HEK293 (cell line): ENCODE data around the gene MED13L.

Experiments used
- CTCF ChIA-PET: fragments of 350-600 bp; formaldehyde crosslinking; extraction: SDS; loops from one replicate; lab custom pipeline; 2021; ENCODE audit warnings: antibody characterized with exemption; lab: Yijun Ruan, JAX
- POLR2A ChIA-PET: fragments of 300-600 bp; formaldehyde crosslinking; extraction: SDS; loops from one replicate; lab custom pipeline; 2020; ENCODE audit warnings: antibody characterized with exemption, inconsistent platforms; lab: Yijun Ruan, JAX
- H3K27ac ChIP-seq: fragments of 200-500 bp; sonication (Bioruptor generic); 2 replicates; pipeline ENCODE4 v1.5.1; 2014; ENCODE audit warnings: low read depth, low read length, control low read depth, inconsistent platforms; ENCODE audit errors: extremely low read depth
- H3K36me3 ChIP-seq, 2 experiments: fragments of 200-500 bp in 1 of 2; sonication (Bioruptor generic) in 1 of 2; 1 replicate in 1 of 2; 2 replicates in 1 of 2; pipeline ENCODE4 v1.5.1; 2014 to 2017; ENCODE audit warnings: inconsistent platforms in 2 of 2, low read length in 2 of 2; ENCODE audit not compliant: control insufficient read depth in 2 of 2, insufficient read depth in 1 of 2
- H3K4me1 ChIP-seq: fragments of 200-500 bp; sonication (Bioruptor generic); 2 replicates; pipeline ENCODE4 v1.5.1; 2014; ENCODE audit warnings: mild to moderate bottlenecking, low read length, inconsistent platforms; ENCODE audit not compliant: control insufficient read depth, insufficient read depth
- H3K4me3 ChIP-seq: 2 replicates; pipeline ENCODE4 v1.5.1; 2011; ENCODE audit warnings: low read depth, mild to moderate bottlenecking, control low read depth, low read length, moderate library complexity
- H3K9me3 ChIP-seq: fragments of 200-500 bp; sonication (Bioruptor generic); 2 replicates; pipeline ENCODE4 v1.5.1; 2014; ENCODE audit warnings: low read depth, low read length, inconsistent platforms; ENCODE audit not compliant: control insufficient read depth, insufficient read depth
- CTCF ChIP-seq: fragments of 450-650 bp; formaldehyde crosslinking; IDR thresholded peaks from 2 replicates; pipeline ENCODE4 v1.5.1; 2016; ENCODE audit warnings: missing biosample characterization, missing genetic modification characterization
- KLF17 ChIP-seq: fragments of 450-650 bp; formaldehyde crosslinking; IDR thresholded peaks from 2 replicates; pipeline ENCODE4 v1.5.1; 2016; ENCODE audit warnings: missing biosample characterization, missing genetic modification characterization
- KLF9 ChIP-seq: fragments of 450-650 bp; formaldehyde crosslinking; IDR thresholded peaks from 2 replicates; pipeline ENCODE4 v1.5.1; 2016; ENCODE audit warnings: missing biosample characterization, missing genetic modification characterization, low read depth
- MEIS1 ChIP-seq: sonication (generic); formaldehyde crosslinking; IDR thresholded peaks from 2 replicates; pipeline ENCODE4 v1.8.1; 2022; ENCODE audit warnings: missing genetic modification reagents, mild to moderate bottlenecking, borderline replicate concordance
- MZF1 ChIP-seq: fragments of 450-650 bp; formaldehyde crosslinking; IDR thresholded peaks from 2 replicates; pipeline ENCODE4 v1.5.1; 2017; ENCODE audit warnings: missing biosample characterization, missing genetic modification characterization, borderline replicate concordance
- PRDM4 ChIP-seq: fragments of 450-650 bp; formaldehyde crosslinking; IDR thresholded peaks from 2 replicates; pipeline ENCODE4 v1.5.1; 2017; ENCODE audit warnings: missing biosample characterization, missing genetic modification characterization
- PRDM6 ChIP-seq: fragments of 450-650 bp; formaldehyde crosslinking; IDR thresholded peaks from 2 replicates; pipeline ENCODE4 v1.5.1; 2017; ENCODE audit warnings: missing biosample characterization, missing genetic modification characterization
- YY1 ChIP-seq: fragments of 450-650 bp; formaldehyde crosslinking; IDR thresholded peaks from 2 replicates; pipeline ENCODE4 v1.5.1; 2018; ENCODE audit warnings: missing biosample characterization, missing genetic modification characterization
- ZBTB20 ChIP-seq: fragments of 450-650 bp; formaldehyde crosslinking; IDR thresholded peaks from 2 replicates; pipeline ENCODE4 v1.5.1; 2016; ENCODE audit warnings: missing biosample characterization, missing genetic modification characterization
- ZBTB44 ChIP-seq: fragments of 450-650 bp; IDR thresholded peaks from 2 replicates; pipeline ENCODE4 v1.5.1; 2018; ENCODE audit warnings: missing biosample characterization, mild to moderate bottlenecking, missing genetic modification characterization
- ZBTB8A ChIP-seq: fragments of 450-650 bp; formaldehyde crosslinking; IDR thresholded peaks from 2 replicates; pipeline ENCODE4 v1.5.1; 2016; ENCODE audit warnings: missing biosample characterization, missing genetic modification characterization
- ZIC2 ChIP-seq: fragments of 450-650 bp; formaldehyde crosslinking; IDR thresholded peaks from 2 replicates; pipeline ENCODE4 v1.5.1; 2016; ENCODE audit warnings: missing biosample characterization, missing genetic modification characterization
- ZNF354C ChIP-seq: fragments of 450-650 bp; formaldehyde crosslinking; IDR thresholded peaks from 2 replicates; pipeline ENCODE4 v1.5.1; 2016; ENCODE audit warnings: missing biosample characterization, missing genetic modification characterization, low read depth, borderline replicate concordance
- ZNF394 ChIP-seq: fragments of 450-650 bp; formaldehyde crosslinking; IDR thresholded peaks from 2 replicates; pipeline ENCODE4 v1.5.1; 2016; ENCODE audit warnings: missing biosample characterization, missing genetic modification characterization, mild to moderate bottlenecking, moderate library complexity, borderline replicate concordance
- ZNF416 ChIP-seq: fragments of 450-650 bp; formaldehyde crosslinking; IDR thresholded peaks from 2 replicates; pipeline ENCODE4 v1.5.1; 2016; ENCODE audit warnings: missing biosample characterization, missing genetic modification characterization
- ZNF558 ChIP-seq: fragments of 450-650 bp; formaldehyde crosslinking; IDR thresholded peaks from 2 replicates; pipeline ENCODE4 v1.5.1; 2016; ENCODE audit warnings: missing biosample characterization, missing genetic modification characterization
- ZNF600 ChIP-seq: fragments of 450-650 bp; formaldehyde crosslinking; IDR thresholded peaks from 2 replicates; pipeline ENCODE4 v1.5.1; 2016; ENCODE audit warnings: missing biosample characterization, missing genetic modification characterization
- ZNF660 ChIP-seq: fragments of 450-650 bp; IDR thresholded peaks from 2 replicates; pipeline ENCODE4 v1.5.1; 2018; ENCODE audit warnings: missing biosample characterization, mild to moderate bottlenecking, missing genetic modification characterization
- ZNF843 ChIP-seq: fragments of 450-650 bp; formaldehyde crosslinking; IDR thresholded peaks from 2 replicates; pipeline ENCODE4 v1.5.1; 2016; ENCODE audit warnings: missing biosample characterization, missing genetic modification characterization

MED13L gene

GRCh38 chr12:116159593-116160200 is 117.8 kb downstream of the MED13L start:
- H3K9me3 ChIP-seq = no peaks in the 10 kb centered on the region
- no peaks in the 10 kb centered on the region for H3K36me3 ChIP-seq
- peaks cover 49% of the 10 kb centered on the region for H3K4me1 ChIP-seq
- CTCF ChIA-PET = interaction anchor here (0.5 to 1.1 kb wide), 4 partner anchors 18 to 531 kb away, joined by 3 to 6 read pairs (median 4); no protein-coding TSS in a partner anchor
- H3K4me3 ChIP-seq = no peak overlapping the region
- H3K27ac ChIP-seq = no peak overlapping the region
- POLR2A ChIA-PET = no interaction called here
- TF ChIP-seq ZNF600 (tag by site-specific recombination) (peak; percentile 69), ZBTB20 (no peak), ZNF394 (tag by site-specific recombination) (no peak)

GRCh38 chr12:116159175-116159574 is 118.3 kb downstream of the MED13L start:
- no peak overlapping the region for H3K27ac ChIP-seq
- H3K9me3 ChIP-seq = no peaks in the 10 kb centered on the region
- peak; percentile 87 for TF ChIP-seq PRDM4 (tag by site-specific recombination)
- 0 out of 2 replicates have a peak, but pooled peaks have one; percentile 1 for TF ChIP-seq ZBTB8A (tag by site-specific recombination)
- TF ChIP-seq ZNF660 (tag by site-specific recombination) = 0 out of 2 replicates have a peak, but pooled peaks have one; percentile 15
- no peak for TF ChIP-seq ZBTB44 (tag by site-specific recombination)
- peak; percentile 96 for TF ChIP-seq PRDM6
- no peak for TF ChIP-seq ZIC2 (tag by site-specific recombination)
- TF ChIP-seq, all 188 proteins: peak for 4
- Histone ChIP-seq H3K36me3 (no peaks in the 10 kb centered on the region), H3K4me1 (peaks cover 43% of the 10 kb centered on the region), H3K4me3 (no peak overlapping the region)
- ChIA-PET CTCF (interaction anchor here (0.6 to 0.7 kb wide), 2 partner anchors 77 to 161 kb away, joined by 3 read pairs; no protein-coding TSS in a partner anchor), POLR2A (no interaction called here)

- Histone ChIP-seq H3K4me1 (peaks cover 55% of the 10 kb centered on the region), H3K9me3 (no peaks in the 10 kb centered on the region), H3K36me3 (no peaks in the 10 kb centered on the region), H3K27ac (no peak overlapping the region), H3K4me3 (no peak overlapping the region)
- CTCF ChIA-PET = no interaction called here
- POLR2A ChIA-PET = interaction anchor here (0.7 kb wide), 1 partner anchor 120 kb away, joined by 3 read pairs; no protein-coding TSS in a partner anchor
- TF ChIP-seq KLF17 (tag by site-specific recombination) (no peak), ZNF843 (0 out of 2 replicates have a peak, but pooled peaks have one; percentile 14), CTCF (no peak), ZNF416 (tag by site-specific recombination) (no peak), YY1 (tag by site-specific recombination) (no peak), KLF9 (tag by site-specific recombination) (no peak), MZF1 (tag by site-specific recombination) (peak; percentile 37; the same call in 1 of the 2 replicates), ZNF558 (tag by site-specific recombination) (0 out of 2 replicates have a peak, but pooled peaks have one; percentile 20), ZNF354C (tag by site-specific recombination) (no peak), MEIS1 (no peak)
These were observed 119.6 kb downstream of the MED13L start for GRCh38 chr12:116157845-116158267.
